Osteocyte (in vitro differentiated cells): ENCODE results near the gene RBM6. TPM values are rescaled to one million over a fixed set of nuclear protein-coding genes. Genes with fewer than 3 reads are reported as not detected.
"Not testable (repeated sequence)": the region's sequence is repeated elsewhere in the genome, so short reads cannot be mapped to it uniquely, and the experiment has no call there.

ENCODE experiments used
- DNase-seq: peaks from one replicate; pipeline ENCODE4 v3.0.0; 2021; ENCODE audit warnings: mixed read lengths; ENCODE audit not compliant: unreplicated experiment; ENCODE audit errors: extremely low spot score
- H3K27ac Mint-ChIP-seq: one replicate; pipeline ENCODE4 v1.8.0; 2021; ENCODE audit warnings: mild to moderate bottlenecking, mixed read lengths; ENCODE audit not compliant: unreplicated experiment
- H3K27me3 Mint-ChIP-seq: one replicate; pipeline ENCODE4 v1.8.0; 2021; ENCODE audit warnings: mixed read lengths; ENCODE audit not compliant: unreplicated experiment
- H3K36me3 Mint-ChIP-seq: one replicate; pipeline ENCODE4 v1.8.0; 2021; ENCODE audit warnings: mixed read lengths; ENCODE audit not compliant: unreplicated experiment
- H3K4me1 Mint-ChIP-seq: one replicate; pipeline ENCODE4 v1.8.0; 2021; ENCODE audit warnings: mixed read lengths; ENCODE audit not compliant: unreplicated experiment
- H3K4me3 Mint-ChIP-seq: one replicate; pipeline ENCODE4 v1.8.0; 2021; ENCODE audit warnings: mild to moderate bottlenecking, moderate library complexity, mixed read lengths; ENCODE audit not compliant: unreplicated experiment
- H3K9me3 Mint-ChIP-seq: one replicate; pipeline ENCODE4 v1.8.0; 2021; ENCODE audit warnings: mixed read lengths; ENCODE audit not compliant: unreplicated experiment
- CTCF ChIP-seq: fragments of 200-600 bp; sonication (generic); IDR thresholded peaks from 2 replicates; pipeline ENCODE4 v1.5.0; 2021; ENCODE audit warnings: antibody characterized with exemption, mild to moderate bottlenecking, moderate library complexity
- total RNA-seq: library from RNA; stranded (reverse); gene quantifications from 2 replicates; pipeline ENCODE4 v1.2.1, GENCODE V29; 2021

Gene RBM6
- total RNA-seq, 1 donor from 2014 or later: 91.5 TPM

- no peak overlapping the region for H3K4me3 Mint-ChIP-seq
- no peak for DNase-seq
- peaks cover 56% of the 10 kb centered on the region for H3K36me3 Mint-ChIP-seq
- TF ChIP-seq CTCF: no peak
- no peaks in the 10 kb centered on the region for H3K9me3 Mint-ChIP-seq
- peaks cover 9% of the 10 kb centered on the region for H3K4me1 Mint-ChIP-seq
- no peak overlapping the region for H3K27ac Mint-ChIP-seq
- H3K27me3 Mint-ChIP-seq: no peaks in the 10 kb centered on the region
Measured at GRCh38 chr3:50057756-50058155, 117.8 kb downstream of the RBM6 start.

GRCh38 chr3:50068134-50068533 is 128.2 kb downstream of the RBM6 start:
- peaks cover 19% of the 10 kb centered on the region for H3K4me1 Mint-ChIP-seq
- no peaks in the 10 kb centered on the region for H3K9me3 Mint-ChIP-seq
- no peaks in the 10 kb centered on the region for H3K27me3 Mint-ChIP-seq
- H3K4me3 Mint-ChIP-seq: no peak overlapping the region
- DNase-seq: no peak
- no peak for TF ChIP-seq CTCF
- peaks cover 58% of the 10 kb centered on the region for H3K36me3 Mint-ChIP-seq
- peak overlapping the region; percentile 89 for H3K27ac Mint-ChIP-seq

- TF ChIP-seq CTCF: no peak
- Mint-ChIP-seq H3K27ac (peak overlapping the region; percentile 9), H3K36me3 (peaks cover 39% of the 10 kb centered on the region), H3K4me3 (no peak overlapping the region), H3K9me3 (no peaks in the 10 kb centered on the region), H3K27me3 (no peaks in the 10 kb centered on the region), H3K4me1 (no peaks in the 10 kb centered on the region)
- no peak for DNase-seq
Measured at GRCh38 chr3:50078091-50078490, 138.1 kb downstream of the RBM6 start.

GRCh38 chr3:50078622-50079021 is 138.7 kb downstream of the RBM6 start:
- no peak for DNase-seq
- Mint-ChIP-seq H3K27ac (no peak overlapping the region), H3K36me3 (peaks cover 34% of the 10 kb centered on the region)

GRCh38 chr3:50084951-50085350 is 145.0 kb downstream of the RBM6 start:
- not testable (repeated sequence) for H3K27me3 Mint-ChIP-seq, H3K4me1 Mint-ChIP-seq, H3K27ac Mint-ChIP-seq, H3K9me3 Mint-ChIP-seq, H3K36me3 Mint-ChIP-seq, H3K4me3 Mint-ChIP-seq, DNase-seq

More at GRCh38 chr3:50078622-50079021, 138.7 kb downstream of the RBM6 start:
- Mint-ChIP-seq H3K9me3 (no peaks in the 10 kb centered on the region), H3K4me3 (no peak overlapping the region), H3K4me1 (no peaks in the 10 kb centered on the region), H3K27me3 (no peaks in the 10 kb centered on the region)
- TF ChIP-seq CTCF: no peak
